ENCODE results near the gene REPIN1. TPM values are rescaled to one million over a fixed set of nuclear protein-coding genes. Genes with fewer than 3 reads are reported as not detected.

REPIN1 gene
- total and polyA plus RNA-seq, 2 experiments from 2014 or later = 79.1 to 107 TPM

DNA sequence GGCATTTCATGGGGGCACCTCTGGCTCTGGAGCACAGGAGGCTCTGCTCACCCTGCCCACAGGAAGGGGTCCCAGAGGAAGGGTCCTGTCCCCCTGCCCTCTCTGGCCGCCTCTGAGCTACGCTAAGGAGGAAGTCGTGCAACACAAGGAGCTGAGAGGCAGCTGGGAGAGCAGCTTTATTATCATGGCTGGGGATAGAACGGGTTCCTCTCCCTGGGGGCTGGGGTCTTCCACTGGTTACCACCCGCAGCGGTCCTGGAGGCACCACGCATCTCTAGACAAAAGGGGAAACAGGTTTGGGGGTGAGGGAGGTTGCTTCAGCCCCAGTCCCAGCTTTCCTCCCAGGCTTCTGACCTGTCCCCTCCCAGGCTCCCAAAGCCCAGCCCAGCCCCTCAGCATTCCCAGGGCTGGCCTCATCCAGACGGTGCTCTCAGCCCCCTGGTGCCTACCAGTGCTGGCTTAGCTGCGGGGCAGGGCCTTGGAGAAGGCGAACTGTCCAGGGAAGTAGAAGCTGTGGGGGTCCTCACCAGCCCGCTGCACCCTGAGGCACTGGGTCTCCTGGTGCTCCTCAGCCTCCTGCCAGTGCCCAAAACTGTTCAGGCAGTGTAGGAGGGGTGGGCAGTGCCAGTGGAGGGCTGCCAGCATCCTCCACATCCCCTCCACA lies 30.3 kb upstream of the REPIN1 start:
- DNase-seq (ENCODE audit: low spot score) = no peak
- 86% methylated on average over 11 of the region's 11 CpGs for WGBS (ENCODE audit: low lambda C conversion rate, missing lambda C conversion rate)
- TF ChIP-seq EZH2phosphoT487 (IDR thresholded peaks at IDR 0.05; ENCODE audit: low read depth, severe bottlenecking, unreplicated experiment) (no peak), EZH2 (IDR thresholded peaks at IDR 0.05; ENCODE audit: borderline replicate concordance) (no peak)
- TF ChIP-seq, protein P1, sequence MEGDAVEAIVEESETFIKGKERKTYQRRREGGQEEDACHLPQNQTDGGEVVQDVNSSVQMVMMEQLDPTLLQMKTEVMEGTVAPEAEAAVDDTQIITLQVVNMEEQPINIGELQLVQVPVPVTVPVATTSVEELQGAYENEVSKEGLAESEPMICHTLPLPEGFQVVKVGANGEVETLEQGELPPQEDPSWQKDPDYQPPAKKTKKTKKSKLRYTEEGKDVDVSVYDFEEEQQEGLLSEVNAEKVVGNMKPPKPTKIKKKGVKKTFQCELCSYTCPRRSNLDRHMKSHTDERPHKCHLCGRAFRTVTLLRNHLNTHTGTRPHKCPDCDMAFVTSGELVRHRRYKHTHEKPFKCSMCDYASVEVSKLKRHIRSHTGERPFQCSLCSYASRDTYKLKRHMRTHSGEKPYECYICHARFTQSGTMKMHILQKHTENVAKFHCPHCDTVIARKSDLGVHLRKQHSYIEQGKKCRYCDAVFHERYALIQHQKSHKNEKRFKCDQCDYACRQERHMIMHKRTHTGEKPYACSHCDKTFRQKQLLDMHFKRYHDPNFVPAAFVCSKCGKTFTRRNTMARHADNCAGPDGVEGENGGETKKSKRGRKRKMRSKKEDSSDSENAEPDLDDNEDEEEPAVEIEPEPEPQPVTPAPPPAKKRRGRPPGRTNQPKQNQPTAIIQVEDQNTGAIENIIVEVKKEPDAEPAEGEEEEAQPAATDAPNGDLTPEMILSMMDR (IDR thresholded peaks at IDR 0.05; ENCODE audit: poor library complexity) = no peak
- no peaks in the 10 kb centered on the region for H3K9me2 ChIP-seq (replicated peaks; ENCODE audit: insufficient read depth)
- peaks cover 22% of the 10 kb centered on the region for H3K27me3 ChIP-seq
- H3K4me3 ChIP-seq = no peak overlapping the region
- H3K27ac ChIP-seq = no peak overlapping the region
- no peak overlapping the region for H2AFZ ChIP-seq
- no peaks in the 10 kb centered on the region for H4K20me1 ChIP-seq (ENCODE audit: insufficient read depth, poor library complexity, severe bottlenecking)
- H3K36me3 ChIP-seq (replicated peaks; ENCODE audit: insufficient read depth, low read depth) = no peaks in the 10 kb centered on the region
- no peaks in the 10 kb centered on the region for H3K9me3 ChIP-seq (ENCODE audit: low read depth)
- H3K79me2 ChIP-seq = no peaks in the 10 kb centered on the region
- H3K4me1 ChIP-seq (ENCODE audit: insufficient read depth) = peaks cover 26% of the 10 kb centered on the region
- H3K4me2 ChIP-seq = no peak overlapping the region

DNA sequence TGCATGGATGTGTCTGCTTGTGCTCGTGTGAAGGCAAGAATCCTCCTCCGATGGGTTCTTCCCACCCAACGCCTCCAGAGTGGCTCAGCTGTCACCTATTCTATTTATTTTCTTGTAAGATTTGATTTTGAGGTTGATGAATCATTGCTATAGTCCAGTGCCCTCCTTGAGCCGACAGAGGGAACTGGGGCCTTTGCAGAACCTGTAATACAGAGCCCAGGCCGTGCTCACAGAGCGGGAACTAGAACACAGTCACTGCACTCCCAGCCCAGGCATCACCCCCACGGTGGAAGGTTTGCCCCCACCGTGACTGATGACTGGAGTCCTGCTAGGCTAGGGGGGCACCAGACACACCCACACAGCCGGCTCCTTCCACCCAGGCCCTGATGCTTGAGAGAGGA lies 29.2 kb upstream of the REPIN1 start:
- no peaks in the 10 kb centered on the region for H4K20me1 ChIP-seq (ENCODE audit: insufficient read depth, poor library complexity, severe bottlenecking)
- no peak overlapping the region for H2AFZ ChIP-seq
- WGBS (ENCODE audit: low lambda C conversion rate, missing lambda C conversion rate) = 79% methylated on average over 9 of the region's 9 CpGs
- H3K4me1 ChIP-seq (ENCODE audit: insufficient read depth) = peaks cover 26% of the 10 kb centered on the region
- no peaks in the 10 kb centered on the region for H3K36me3 ChIP-seq (replicated peaks; ENCODE audit: insufficient read depth, low read depth)
- H3K27me3 ChIP-seq = peaks cover 22% of the 10 kb centered on the region
- H3K4me2 ChIP-seq = peak overlapping the region; percentile 89
- no peak overlapping the region for H3K27ac ChIP-seq
- no peaks in the 10 kb centered on the region for H3K9me3 ChIP-seq (ENCODE audit: low read depth)
- H3K9me2 ChIP-seq (replicated peaks; ENCODE audit: insufficient read depth) = no peaks in the 10 kb centered on the region
- DNase-seq (ENCODE audit: low spot score) = no peak
- TF ChIP-seq, protein P1 (IDR thresholded peaks at IDR 0.05; ENCODE audit: poor library complexity) = no peak
- TF ChIP-seq EZH2 (IDR thresholded peaks at IDR 0.05; ENCODE audit: borderline replicate concordance) = no peak
- no peak for TF ChIP-seq EZH2phosphoT487 (IDR thresholded peaks at IDR 0.05; ENCODE audit: low read depth, severe bottlenecking, unreplicated experiment)
- H3K79me2 ChIP-seq = no peaks in the 10 kb centered on the region
- no peak overlapping the region for H3K4me3 ChIP-seq

DNA sequence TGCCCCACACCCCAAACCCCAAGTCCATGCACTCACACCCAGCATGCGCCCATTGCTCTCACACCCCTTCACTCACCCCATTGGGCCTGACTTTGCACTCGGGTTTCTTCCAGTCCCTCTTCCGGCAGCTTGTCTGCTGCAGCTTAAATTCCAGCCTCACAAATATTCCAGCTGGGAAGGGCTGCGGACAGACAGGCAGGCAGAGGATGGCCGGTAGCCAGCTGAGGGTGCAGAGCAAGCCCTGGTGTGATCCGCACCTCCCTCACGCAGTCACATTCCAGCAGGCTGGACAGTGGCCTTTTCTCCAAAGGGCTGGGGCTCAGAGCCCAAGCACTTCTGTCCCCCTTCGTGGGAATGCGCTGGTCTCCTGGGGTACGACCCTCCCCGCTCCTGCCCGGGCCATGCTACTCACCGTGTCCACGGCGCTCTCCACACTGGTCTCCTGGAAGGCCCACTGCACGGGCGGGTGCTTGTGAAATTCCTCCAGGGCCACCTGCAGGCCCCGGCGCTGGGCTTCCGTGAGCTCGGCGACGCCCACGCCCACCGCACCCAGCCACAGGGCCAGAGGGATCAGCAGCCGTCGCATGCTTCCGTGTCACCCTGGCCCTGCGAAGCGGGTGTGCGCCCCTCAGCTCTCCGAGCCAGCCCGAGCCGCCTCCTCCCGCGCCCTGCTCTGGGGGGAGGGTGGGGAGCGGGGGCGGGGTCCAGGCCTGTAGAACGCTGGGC lies 28.4 kb upstream of the REPIN1 start:
- Histone ChIP-seq H3K9me2 (replicated peaks; ENCODE audit: insufficient read depth) (no peaks in the 10 kb centered on the region), H3K79me2 (no peaks in the 10 kb centered on the region), H3K4me3 (peak overlapping the region; percentile 20), H2AFZ (peak overlapping the region; percentile 52), H3K4me1 (ENCODE audit: insufficient read depth) (peaks cover 26% of the 10 kb centered on the region), H3K36me3 (replicated peaks; ENCODE audit: insufficient read depth, low read depth) (no peaks in the 10 kb centered on the region), H4K20me1 (ENCODE audit: insufficient read depth, poor library complexity, severe bottlenecking) (no peaks in the 10 kb centered on the region), H3K27me3 (peaks cover 22% of the 10 kb centered on the region), H3K27ac (no peak overlapping the region), H3K9me3 (ENCODE audit: low read depth) (no peaks in the 10 kb centered on the region), H3K4me2 (peak overlapping the region; percentile 89)
- TF ChIP-seq EZH2phosphoT487 (IDR thresholded peaks at IDR 0.05; ENCODE audit: low read depth, severe bottlenecking, unreplicated experiment) = no peak
- TF ChIP-seq, protein P1 (IDR thresholded peaks at IDR 0.05; ENCODE audit: poor library complexity) = no peak
- no peak for TF ChIP-seq EZH2 (IDR thresholded peaks at IDR 0.05; ENCODE audit: borderline replicate concordance)
- 12% methylated on average over 32 of the region's 39 CpGs for whole genome bisulfite sequencing (ENCODE audit: low lambda C conversion rate, missing lambda C conversion rate)
- DNase-seq (ENCODE audit: low spot score) = peak; percentile 69
